NCI-H2081 (cell line): Measurements from ENCODE around the gene SLC24A3.

Experiments used
- DNase-seq, 2 experiments: peaks; one replicate each; lab custom pipeline; 2025; lab: John Stamatoyannopoulos, UW

The SLC24A3 gene

GRCh38 chr20:19457611-19458010, 245.2 kb downstream of the SLC24A3 start:
- no peak for DNase-seq

- no peak for DNase-seq
Observed at GRCh38 chr20:19460386-19460785, 247.9 kb downstream of the SLC24A3 start.

- no peak for DNase-seq
Observed at GRCh38 chr20:19462491-19462890, 250.0 kb downstream of the SLC24A3 start.

- no peak for DNase-seq
Observed at GRCh38 chr20:19463597-19463996, 251.2 kb downstream of the SLC24A3 start.

GRCh38 chr20:19465536-19465935, 253.1 kb downstream of the SLC24A3 start:
- DNase-seq: no peak

GRCh38 chr20:19466206-19466928, 253.9 kb downstream of the SLC24A3 start:
- no peak for DNase-seq

GRCh38 chr20:19473216-19473921, 260.9 kb downstream of the SLC24A3 start:
- DNase-seq: no peak

- DNase-seq: no peak
Observed at GRCh38 chr20:19473922-19474286, 261.5 kb downstream of the SLC24A3 start.

- DNase-seq: no peak
Observed at GRCh38 chr20:19478320-19478895, 266.0 kb downstream of the SLC24A3 start.

GRCh38 chr20:19482726-19483125, 270.3 kb downstream of the SLC24A3 start:
- DNase-seq: no peak

- no peak for DNase-seq
Observed at GRCh38 chr20:19483309-19483708, 270.9 kb downstream of the SLC24A3 start.

- no peak for DNase-seq
Observed at GRCh38 chr20:19486446-19486845, 274.0 kb downstream of the SLC24A3 start.

GRCh38 chr20:19487420-19487819, 275.0 kb downstream of the SLC24A3 start:
- no peak for DNase-seq

- DNase-seq: no peak
Observed at GRCh38 chr20:19491241-19491640, 278.8 kb downstream of the SLC24A3 start.

GRCh38 chr20:19492116-19492515, 279.7 kb downstream of the SLC24A3 start:
- no peak for DNase-seq

- DNase-seq: no peak
Observed at GRCh38 chr20:19492687-19493336, 280.4 kb downstream of the SLC24A3 start.

GRCh38 chr20:19493794-19494495, 281.5 kb downstream of the SLC24A3 start:
- DNase-seq: no peak

- no peak for DNase-seq
Observed at GRCh38 chr20:19495905-19496703, 283.7 kb downstream of the SLC24A3 start.

GRCh38 chr20:19497064-19497463, 284.6 kb downstream of the SLC24A3 start:
- DNase-seq: no peak

GRCh38 chr20:19498756-19499155, 286.3 kb downstream of the SLC24A3 start:
- no peak for DNase-seq

- no peak for DNase-seq
Observed at GRCh38 chr20:19501476-19502115, 289.2 kb downstream of the SLC24A3 start.
